Measurements from ENCODE around the gene LAPTM5.

Gene LAPTM5

GRCh38 chr1:30713311-30713710, 44.3 kb downstream of the LAPTM5 start:
- Histone ChIP-seq H3K4me1 (ENCODE audit: insufficient read depth, low read length) (no peaks in the 10 kb centered on the region), H3K36me3 (ENCODE audit: insufficient read depth, low read length) (no peaks in the 10 kb centered on the region), H3K9ac (ENCODE audit: low read length) (no peak overlapping the region), H3K27ac (ENCODE audit: low read depth, low read length) (no peak overlapping the region), H3K27me3 (ENCODE audit: control insufficient read depth in 1 of 2, insufficient read depth in 2 of 2, low read length in 2 of 2) (no peaks in the 10 kb centered on the region), H3K9me3 (ENCODE audit: low read length) (no peaks in the 10 kb centered on the region), H3K4me3 (ENCODE audit: low read depth in 1 of 2, low read length in 2 of 2) (no peak overlapping the region)

- no peak overlapping the region for H3K4me3 ChIP-seq (ENCODE audit: low read depth in 1 of 2, low read length in 2 of 2)
- no peak overlapping the region for H3K27ac ChIP-seq (ENCODE audit: low read depth, low read length)
- no peaks in the 10 kb centered on the region for H3K36me3 ChIP-seq (ENCODE audit: insufficient read depth, low read length)
- no peaks in the 10 kb centered on the region for H3K27me3 ChIP-seq (ENCODE audit: control insufficient read depth in 1 of 2, insufficient read depth in 2 of 2, low read length in 2 of 2)
- no peaks in the 10 kb centered on the region for H3K9me3 ChIP-seq (ENCODE audit: low read length)
- H3K9ac ChIP-seq (ENCODE audit: low read length), result no peak overlapping the region
- no peaks in the 10 kb centered on the region for H3K4me1 ChIP-seq (ENCODE audit: insufficient read depth, low read length)
These were observed 45.0 kb downstream of the LAPTM5 start for GRCh38 chr1:30712583-30712982.

GRCh38 chr1:30710407-30710806, 47.2 kb downstream of the LAPTM5 start:
- H3K27me3 ChIP-seq (ENCODE audit: control insufficient read depth in 1 of 2, insufficient read depth in 2 of 2, low read length in 2 of 2), result no peaks in the 10 kb centered on the region
- peaks cover 6% of the 10 kb centered on the region for H3K4me1 ChIP-seq (ENCODE audit: insufficient read depth, low read length)
- H3K4me3 ChIP-seq (ENCODE audit: low read depth in 1 of 2, low read length in 2 of 2), result no peak overlapping the region
- H3K9me3 ChIP-seq (ENCODE audit: low read length), result no peaks in the 10 kb centered on the region
- no peak overlapping the region for H3K9ac ChIP-seq (ENCODE audit: low read length)
- no peak overlapping the region for H3K27ac ChIP-seq (ENCODE audit: low read depth, low read length)
- H3K36me3 ChIP-seq (ENCODE audit: insufficient read depth, low read length), result no peaks in the 10 kb centered on the region

GRCh38 chr1:30708361-30708728, 49.2 kb downstream of the LAPTM5 start:
- peaks cover 23% of the 10 kb centered on the region for H3K4me1 ChIP-seq (ENCODE audit: insufficient read depth, low read length)
- H3K27ac ChIP-seq (ENCODE audit: low read depth, low read length), result no peak overlapping the region
- H3K36me3 ChIP-seq (ENCODE audit: insufficient read depth, low read length), result no peaks in the 10 kb centered on the region
- H3K9me3 ChIP-seq (ENCODE audit: low read length), result no peaks in the 10 kb centered on the region
- H3K4me3 ChIP-seq (ENCODE audit: low read depth in 1 of 2, low read length in 2 of 2), result no peak overlapping the region
- H3K27me3 ChIP-seq (ENCODE audit: control insufficient read depth in 1 of 2, insufficient read depth in 2 of 2, low read length in 2 of 2), result no peaks in the 10 kb centered on the region
- no peak overlapping the region for H3K9ac ChIP-seq (ENCODE audit: low read length)

GRCh38 chr1:30707412-30708360, 49.9 kb downstream of the LAPTM5 start:
- Histone ChIP-seq H3K9ac (ENCODE audit: low read length) (no peak overlapping the region), H3K4me3 (ENCODE audit: low read depth in 1 of 2, low read length in 2 of 2) (no peak overlapping the region), H3K27me3 (ENCODE audit: control insufficient read depth in 1 of 2, insufficient read depth in 2 of 2, low read length in 2 of 2) (no peaks in the 10 kb centered on the region), H3K27ac (ENCODE audit: low read depth, low read length) (no peak overlapping the region), H3K4me1 (ENCODE audit: insufficient read depth, low read length) (peaks cover 23% of the 10 kb centered on the region), H3K36me3 (ENCODE audit: insufficient read depth, low read length) (no peaks in the 10 kb centered on the region), H3K9me3 (ENCODE audit: low read length) (no peaks in the 10 kb centered on the region)

- no peaks in the 10 kb centered on the region for H3K9me3 ChIP-seq (ENCODE audit: low read length)
- H3K4me1 ChIP-seq (ENCODE audit: insufficient read depth, low read length), result peaks cover 23% of the 10 kb centered on the region
- no peaks in the 10 kb centered on the region for H3K36me3 ChIP-seq (ENCODE audit: insufficient read depth, low read length)
- no peak overlapping the region for H3K27ac ChIP-seq (ENCODE audit: low read depth, low read length)
- no peak overlapping the region for H3K4me3 ChIP-seq (ENCODE audit: low read depth in 1 of 2, low read length in 2 of 2)
- no peaks in the 10 kb centered on the region for H3K27me3 ChIP-seq (ENCODE audit: control insufficient read depth in 1 of 2, insufficient read depth in 2 of 2, low read length in 2 of 2)
- H3K9ac ChIP-seq (ENCODE audit: low read length), result no peak overlapping the region
These were observed 51.0 kb downstream of the LAPTM5 start for GRCh38 chr1:30706528-30706927.

GRCh38 chr1:30705698-30706097, 51.9 kb downstream of the LAPTM5 start:
- Histone ChIP-seq H3K4me3 (ENCODE audit: low read depth in 1 of 2, low read length in 2 of 2) (no peak overlapping the region), H3K27me3 (ENCODE audit: control insufficient read depth in 1 of 2, insufficient read depth in 2 of 2, low read length in 2 of 2) (no peaks in the 10 kb centered on the region), H3K4me1 (ENCODE audit: insufficient read depth, low read length) (peaks cover 23% of the 10 kb centered on the region), H3K36me3 (ENCODE audit: insufficient read depth, low read length) (no peaks in the 10 kb centered on the region), H3K27ac (ENCODE audit: low read depth, low read length) (no peak overlapping the region), H3K9me3 (ENCODE audit: low read length) (no peaks in the 10 kb centered on the region), H3K9ac (ENCODE audit: low read length) (no peak overlapping the region)

- Histone ChIP-seq H3K27ac (ENCODE audit: low read depth, low read length) (peak overlapping the region; percentile 21), H3K4me1 (ENCODE audit: insufficient read depth, low read length) (peaks cover 23% of the 10 kb centered on the region), H3K4me3 (ENCODE audit: low read depth in 1 of 2, low read length in 2 of 2) (no peak overlapping the region), H3K36me3 (ENCODE audit: insufficient read depth, low read length) (no peaks in the 10 kb centered on the region), H3K9ac (ENCODE audit: low read length) (no peak overlapping the region), H3K27me3 (ENCODE audit: control insufficient read depth in 1 of 2, insufficient read depth in 2 of 2, low read length in 2 of 2) (no peaks in the 10 kb centered on the region), H3K9me3 (ENCODE audit: low read length) (no peaks in the 10 kb centered on the region)
These were observed 52.6 kb downstream of the LAPTM5 start for GRCh38 chr1:30704765-30705509.

- no peaks in the 10 kb centered on the region for H3K36me3 ChIP-seq (ENCODE audit: insufficient read depth, low read length)
- no peak overlapping the region for H3K4me3 ChIP-seq (ENCODE audit: low read depth in 1 of 2, low read length in 2 of 2)
- peaks cover 23% of the 10 kb centered on the region for H3K4me1 ChIP-seq (ENCODE audit: insufficient read depth, low read length)
- no peak overlapping the region for H3K9ac ChIP-seq (ENCODE audit: low read length)
- peak overlapping the region; percentile 1 for H3K27ac ChIP-seq (ENCODE audit: low read depth, low read length)
- H3K9me3 ChIP-seq (ENCODE audit: low read length), result no peaks in the 10 kb centered on the region
- H3K27me3 ChIP-seq (ENCODE audit: control insufficient read depth in 1 of 2, insufficient read depth in 2 of 2, low read length in 2 of 2), result no peaks in the 10 kb centered on the region
These were observed 53.3 kb downstream of the LAPTM5 start for GRCh38 chr1:30704271-30704670.

GRCh38 chr1:30702823-30703222, 54.8 kb downstream of the LAPTM5 start:
- Histone ChIP-seq H3K36me3 (ENCODE audit: insufficient read depth, low read length) (no peaks in the 10 kb centered on the region), H3K4me3 (ENCODE audit: low read depth in 1 of 2, low read length in 2 of 2) (no peak overlapping the region), H3K27me3 (ENCODE audit: control insufficient read depth in 1 of 2, insufficient read depth in 2 of 2, low read length in 2 of 2) (no peaks in the 10 kb centered on the region), H3K9ac (ENCODE audit: low read length) (no peak overlapping the region), H3K9me3 (ENCODE audit: low read length) (no peaks in the 10 kb centered on the region), H3K4me1 (ENCODE audit: insufficient read depth, low read length) (peaks cover 32% of the 10 kb centered on the region), H3K27ac (ENCODE audit: low read depth, low read length) (no peak overlapping the region)

GRCh38 chr1:30701258-30701633, 56.3 kb downstream of the LAPTM5 start:
- Histone ChIP-seq H3K9ac (ENCODE audit: low read length) (no peak overlapping the region), H3K9me3 (ENCODE audit: low read length) (no peaks in the 10 kb centered on the region), H3K4me3 (ENCODE audit: low read depth in 1 of 2, low read length in 2 of 2) (no peak overlapping the region), H3K27me3 (ENCODE audit: control insufficient read depth in 1 of 2, insufficient read depth in 2 of 2, low read length in 2 of 2) (no peaks in the 10 kb centered on the region), H3K36me3 (ENCODE audit: insufficient read depth, low read length) (no peaks in the 10 kb centered on the region), H3K27ac (ENCODE audit: low read depth, low read length) (no peak overlapping the region), H3K4me1 (ENCODE audit: insufficient read depth, low read length) (peaks cover 40% of the 10 kb centered on the region)
